IMR-90 (cell line): Measurements from ENCODE around the gene LY86. TPM values are rescaled to one million over a fixed set of nuclear protein-coding genes. Genes with fewer than 3 reads are reported as not detected.

Experiments used
- ATAC-seq: fragments of 200-7000 bp; cut with Tn5 transposase; 2 replicates; pipeline ENCODE4 v1.9.1; 2020; ENCODE audit warnings: low read depth, mild to moderate bottlenecking, moderate library complexity
- BruUV-seq: library from RNA; stranded (reverse); fragments of 400-500 nt; replicated peaks from 2 replicates; lab custom pipeline; 2021; lab: Mats Ljungman, UMichigan
- CTCF ChIA-PET: fragments of 300-600 bp; formaldehyde crosslinking; extraction: SDS; loops from one replicate; lab custom pipeline; 2021; ENCODE audit warnings: antibody characterized with exemption; lab: Yijun Ruan, JAX
- POLR2A ChIA-PET: fragments of 300-600 bp; sonication (Branson Sonifier 250); formaldehyde crosslinking; loops from one replicate; lab custom pipeline; 2022; ENCODE audit warnings: antibody characterized with exemption; ENCODE audit not compliant: unreplicated experiment; lab: Charles Lee
- DNase-seq: peaks from one replicate; pipeline ENCODE4 v3.0.0; 2013
- H2AFZ ChIP-seq: replicated peaks from 2 replicates; pipeline ENCODE3; 2013; ENCODE audit warnings: low read length, mild to moderate bottlenecking; ENCODE audit not compliant: poor library complexity
- H2AK5ac ChIP-seq: 2 replicates; pipeline ENCODE4 v1.6.1; 2013; ENCODE audit warnings: low read depth, low read length, inconsistent platforms
- H2AK9ac ChIP-seq: replicated peaks from 2 replicates; pipeline ENCODE3; 2013; ENCODE audit warnings: mild to moderate bottlenecking, low read depth, low read length, moderate library complexity; ENCODE audit not compliant: poor library complexity
- H2BK120ac ChIP-seq: 2 replicates; pipeline ENCODE4 v1.6.1; 2013; ENCODE audit warnings: low read depth, low read length, inconsistent platforms
- H2BK15ac ChIP-seq: 3 replicates; pipeline ENCODE4 v1.6.1; 2013; ENCODE audit warnings: low read depth, low read length, inconsistent platforms
- H2BK20ac ChIP-seq: 2 replicates; pipeline ENCODE4 v1.6.1; 2013; ENCODE audit warnings: low read depth, mild to moderate bottlenecking, inconsistent platforms, low read length, moderate library complexity
- H2BK5ac ChIP-seq: 2 replicates; pipeline ENCODE4 v1.6.1; 2013; ENCODE audit warnings: mild to moderate bottlenecking, low read depth, low read length, inconsistent platforms; ENCODE audit not compliant: poor library complexity, severe bottlenecking
- H3K14ac ChIP-seq: replicated peaks from 2 replicates; pipeline ENCODE4 v1.6.1; 2013; ENCODE audit warnings: low read depth, low read length, inconsistent platforms
- H3K18ac ChIP-seq: 2 replicates; pipeline ENCODE4 v1.6.1; 2013; ENCODE audit warnings: low read depth, low read length, control low read depth
- H3K23ac ChIP-seq: 2 replicates; pipeline ENCODE4 v1.6.1; 2013; ENCODE audit warnings: low read depth, low read length, inconsistent platforms
- H3K27ac ChIP-seq: 2 replicates; pipeline ENCODE4 v1.5.1; 2013; ENCODE audit warnings: mild to moderate bottlenecking, control low read depth, low read length; ENCODE audit not compliant: insufficient read depth
- H3K27me3 ChIP-seq: 2 replicates; pipeline ENCODE4 v1.6.1; 2013; ENCODE audit warnings: low read length; ENCODE audit not compliant: control insufficient read depth, insufficient read depth
- H3K36me3 ChIP-seq: 2 replicates; pipeline ENCODE4 v1.6.1; 2013; ENCODE audit warnings: low read length, mixed read lengths; ENCODE audit not compliant: control insufficient read depth, insufficient read depth
- H3K4ac ChIP-seq: 2 replicates; pipeline ENCODE4 v1.6.1; 2013; ENCODE audit warnings: low read depth, low read length, inconsistent platforms
- H3K4me1 ChIP-seq: 2 replicates; pipeline ENCODE4 v1.6.1; 2013; ENCODE audit warnings: low read length, mixed read lengths; ENCODE audit not compliant: control insufficient read depth, insufficient read depth
- H3K4me2 ChIP-seq: 2 replicates; pipeline ENCODE4 v1.6.1; 2013; ENCODE audit warnings: low read depth, mild to moderate bottlenecking, control low read depth, low read length, moderate library complexity
- H3K4me3 ChIP-seq: 2 replicates; pipeline ENCODE4 v1.5.1; 2013; ENCODE audit warnings: low read depth, mild to moderate bottlenecking, control low read depth, low read length, moderate library complexity; ENCODE audit not compliant: insufficient read depth
- H3K56ac ChIP-seq: 2 replicates; pipeline ENCODE4 v1.6.1; 2013; ENCODE audit warnings: low read length, inconsistent platforms; ENCODE audit not compliant: insufficient read depth; ENCODE audit errors: extremely low read depth
- H3K79me1 ChIP-seq, 2 experiments: 2 replicates each; pipeline ENCODE4 v1.6.1; 2013; ENCODE audit warnings: low read length in 2 of 2, inconsistent platforms in 1 of 2, low read depth in 1 of 2
- H3K9ac ChIP-seq: 2 replicates; pipeline ENCODE4 v1.6.1; 2013; ENCODE audit warnings: low read depth, low read length, control low read depth
- H3K9me1 ChIP-seq: 2 replicates; pipeline ENCODE4 v1.6.1; 2013; ENCODE audit warnings: low read length, inconsistent platforms; ENCODE audit not compliant: insufficient read depth
- H3K9me3 ChIP-seq: 2 replicates; pipeline ENCODE4 v1.6.1; 2013; ENCODE audit warnings: low read length; ENCODE audit not compliant: control insufficient read depth, insufficient read depth
- H4K20me1 ChIP-seq: 2 replicates; pipeline ENCODE4 v1.6.1; 2013; ENCODE audit warnings: low read length, inconsistent platforms; ENCODE audit not compliant: insufficient read depth
- H4K5ac ChIP-seq: 2 replicates; pipeline ENCODE4 v1.6.1; 2013; ENCODE audit warnings: mild to moderate bottlenecking, low read depth, low read length, control low read depth
- H4K8ac ChIP-seq, 2 experiments: 2 replicates each; pipeline ENCODE4 v1.6.1; 2013; ENCODE audit warnings: low read depth in 2 of 2, low read length in 2 of 2, control low read depth in 1 of 2, inconsistent platforms in 1 of 2
- H4K91ac ChIP-seq: 2 replicates; pipeline ENCODE4 v1.6.1; 2013; ENCODE audit warnings: low read depth, low read length, inconsistent platforms; ENCODE audit not compliant: insufficient read depth
- BHLHE40 ChIP-seq: fragments of 150-350 bp; IDR thresholded peaks from 2 replicates; pipeline ENCODE4 v1.6.1; 2016; ENCODE audit warnings: mild to moderate bottlenecking, low read depth, low read length
- CEBPB ChIP-seq: IDR thresholded peaks from 2 replicates; pipeline ENCODE4 v1.6.1; 2012; ENCODE audit warnings: low read depth, low read length, improper control_type of control experiment
- MAFK ChIP-seq: IDR thresholded peaks from 2 replicates; pipeline ENCODE4 v1.6.1; 2012; ENCODE audit warnings: low read depth, low read length, improper control_type of control experiment
- MXI1 ChIP-seq: IDR thresholded peaks from 2 replicates; pipeline ENCODE4 v1.6.1; 2012; ENCODE audit warnings: low read depth, mild to moderate bottlenecking, low read length, moderate library complexity, borderline replicate concordance
- NFE2L2 ChIP-seq: fragments of 150-350 bp; IDR thresholded peaks from 2 replicates; pipeline ENCODE4 v1.6.1; 2016; ENCODE audit warnings: low read depth, mild to moderate bottlenecking, low read length
- RAD21 ChIP-seq: IDR thresholded peaks from 2 replicates; pipeline ENCODE4 v1.6.1; 2012; ENCODE audit warnings: low read length, improper control_type of control experiment
- RCOR1 ChIP-seq: IDR thresholded peaks from 2 replicates; pipeline ENCODE4 v1.6.1; 2012; ENCODE audit warnings: mild to moderate bottlenecking, low read length, improper control_type of control experiment; ENCODE audit not compliant: insufficient replicate concordance
- WGBS, 2 experiments: methylation state at CpG; one replicate each; pipeline versions ENCODE4 v1.1.5 to v1.1.7; 2013; ENCODE audit warnings: missing lambda C conversion rate in 2 of 2; ENCODE audit not compliant: insufficient read length in 1 of 2; ENCODE audit errors: extremely low coverage in 2 of 2; 5-methylcytosine and 5-hydroxymethylcytosine counted together
- dilution Hi-C: fragments of 300-500 bp; cut with HindIII; formaldehyde crosslinking; loops from one replicate; pipeline ENCODE4 v1.14.3; 2018; ENCODE audit warnings: low sequenced_read_pairs; ENCODE audit not compliant: unreplicated experiment
- in situ Hi-C: fragments of 300-500 bp; cut with MboI; formaldehyde crosslinking; loops from 3 replicates; pipeline ENCODE4 v1.14.3; 2019; ENCODE audit warnings: low sequenced_read_pairs, inconsistent platforms, mixed read lengths
- intact Hi-C: fragments of 100-400 bp; cut with micrococcal nuclease; formaldehyde crosslinking; loops from 2 replicates; pipeline ENCODE4 v1.10.0; 2022
- polyA plus RNA-seq, 3 experiments: library from polyadenylated mRNA; depleted of rRNA; stranded (reverse); fragments of >200 nt; gene quantifications; 2 replicates each; pipeline ENCODE4 v1.2.3, GENCODE V29; 2012; ENCODE audit warnings: low replicate concordance in 1 of 3
- total RNA-seq: library from RNA; depleted of rRNA; stranded (reverse); fragments of >200 nt; gene quantifications from 2 replicates; pipeline ENCODE4 v1.2.3, GENCODE V29; 2012
- TF ChIP-seq, protein P1 (sequence below): fragments of 150-350 bp; IDR thresholded peaks from 2 replicates; pipeline ENCODE4 v1.6.1; 2017; ENCODE audit warnings: mild to moderate bottlenecking, antibody characterized with exemption, low read length, low read depth
- TF ChIP-seq, protein P2 (sequence below): fragments of 150-350 bp; IDR thresholded peaks from 2 replicates; pipeline ENCODE4 v1.6.1; 2016; ENCODE audit warnings: low read depth, mild to moderate bottlenecking, low read length, moderate library complexity, borderline replicate concordance

The LY86 gene
- total and polyA plus RNA-seq, 2 of the 4 experiments (the other 2 are of a cell fraction): not detected

DNA sequence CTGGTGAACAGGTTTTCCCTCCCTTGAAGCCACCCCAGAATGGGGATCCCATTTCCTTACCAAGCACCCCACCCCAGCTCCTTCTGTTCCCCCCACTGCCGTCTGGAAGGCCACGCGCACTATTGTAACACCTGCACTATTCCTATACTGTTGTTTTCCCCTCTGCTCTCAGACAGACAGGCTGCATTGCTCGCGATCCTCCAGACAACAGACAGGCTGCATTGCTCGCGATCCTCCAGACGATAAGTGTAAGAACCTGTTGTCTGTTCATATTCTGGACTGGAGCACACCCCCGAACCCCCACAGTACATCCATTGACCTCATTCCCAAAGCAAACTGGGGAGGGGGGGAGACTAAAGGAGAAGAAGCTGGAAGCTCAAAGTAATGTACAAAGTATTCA lies 72.7 kb downstream of the LY86 start:
- in situ Hi-C loops (no loop called here), dilution Hi-C loops (no loop called here), intact Hi-C loops (no loop called here)
- H4K20me1 ChIP-seq: no peaks in the 10 kb centered on the region
- H3K36me3 ChIP-seq: no peaks in the 10 kb centered on the region
- H3K9me1 ChIP-seq: no peaks in the 10 kb centered on the region
- H3K9me3 ChIP-seq: no peaks in the 10 kb centered on the region
- TF ChIP-seq, protein P1, sequence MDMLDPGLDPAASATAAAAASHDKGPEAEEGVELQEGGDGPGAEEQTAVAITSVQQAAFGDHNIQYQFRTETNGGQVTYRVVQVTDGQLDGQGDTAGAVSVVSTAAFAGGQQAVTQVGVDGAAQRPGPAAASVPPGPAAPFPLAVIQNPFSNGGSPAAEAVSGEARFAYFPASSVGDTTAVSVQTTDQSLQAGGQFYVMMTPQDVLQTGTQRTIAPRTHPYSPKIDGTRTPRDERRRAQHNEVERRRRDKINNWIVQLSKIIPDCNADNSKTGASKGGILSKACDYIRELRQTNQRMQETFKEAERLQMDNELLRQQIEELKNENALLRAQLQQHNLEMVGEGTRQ: no peak
- TF ChIP-seq NFE2L2: no peak
- TF ChIP-seq, protein P2, sequence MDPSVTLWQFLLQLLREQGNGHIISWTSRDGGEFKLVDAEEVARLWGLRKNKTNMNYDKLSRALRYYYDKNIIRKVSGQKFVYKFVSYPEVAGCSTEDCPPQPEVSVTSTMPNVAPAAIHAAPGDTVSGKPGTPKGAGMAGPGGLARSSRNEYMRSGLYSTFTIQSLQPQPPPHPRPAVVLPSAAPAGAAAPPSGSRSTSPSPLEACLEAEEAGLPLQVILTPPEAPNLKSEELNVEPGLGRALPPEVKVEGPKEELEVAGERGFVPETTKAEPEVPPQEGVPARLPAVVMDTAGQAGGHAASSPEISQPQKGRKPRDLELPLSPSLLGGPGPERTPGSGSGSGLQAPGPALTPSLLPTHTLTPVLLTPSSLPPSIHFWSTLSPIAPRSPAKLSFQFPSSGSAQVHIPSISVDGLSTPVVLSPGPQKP: no peak
- no peak for TF ChIP-seq RCOR1
- no peak for TF ChIP-seq MAFK
- TF ChIP-seq RAD21: no peak
- TF ChIP-seq CEBPB: no peak
- TF ChIP-seq BHLHE40: no peak
- TF ChIP-seq MXI1: no peak
- H3K27ac ChIP-seq: no peak overlapping the region
- H4K91ac ChIP-seq: no peak overlapping the region
- H3K18ac ChIP-seq: no peak overlapping the region
- ChIA-PET POLR2A (no interaction called here), CTCF (no interaction called here)
- H3K14ac ChIP-seq: no peak overlapping the region
- ATAC-seq: no peak
- WGBS, 2 experiments: no CpG with 5 or more reads among the region's 9 CpGs
- H4K5ac ChIP-seq: no peak overlapping the region
- H4K8ac ChIP-seq: no peak overlapping the region
- no peak overlapping the region for H2AK9ac ChIP-seq
- no peak overlapping the region for H3K4me2 ChIP-seq
- H3K56ac ChIP-seq: no peak overlapping the region
- H2BK15ac ChIP-seq: no peak overlapping the region
- no peak overlapping the region for H3K9ac ChIP-seq
- no peak overlapping the region for H2AFZ ChIP-seq
- no peak overlapping the region for H2BK20ac ChIP-seq
- no peak overlapping the region for H3K4me3 ChIP-seq
- BruUV-seq: no TSS peak
- no peaks in the 10 kb centered on the region for H3K79me1 ChIP-seq
- peaks cover 9% of the 10 kb centered on the region; the same call in 1 of the 2 replicates for H3K27me3 ChIP-seq
- H3K4me1 ChIP-seq: no peaks in the 10 kb centered on the region
- no peak for DNase-seq
- H3K4ac ChIP-seq: no peak overlapping the region
- H2BK5ac ChIP-seq: no peak overlapping the region
- H2AK5ac ChIP-seq: no peak overlapping the region
- no peak overlapping the region for H2BK120ac ChIP-seq
- no peak overlapping the region for H3K23ac ChIP-seq
